HG03460 (cell line): Measurements from ENCODE around the gene FXYD5.
"Not testable (repeated sequence)": the region's sequence is repeated elsewhere in the genome, so short reads cannot be mapped to it uniquely, and the experiment has no call there.

Experiments used
- ATAC-seq: cut with Tn5 transposase; IDR thresholded peaks from one replicate; pipeline ENCODE4 v1.9.1; 2021; ENCODE audit not compliant: unreplicated experiment

The FXYD5 gene

GRCh38 chr19:35119578-35120155 is 34.9 kb upstream of the FXYD5 start:
- no peak for ATAC-seq

- ATAC-seq: no peak
These were observed 34.0 kb upstream of the FXYD5 start for GRCh38 chr19:35120492-35120891.

- no peak for ATAC-seq
These were observed 33.6 kb upstream of the FXYD5 start for GRCh38 chr19:35120898-35121297.

GRCh38 chr19:35122687-35123551 is 31.6 kb upstream of the FXYD5 start:
- ATAC-seq: no peak

- no peak for ATAC-seq
These were observed 31.0 kb upstream of the FXYD5 start for GRCh38 chr19:35123573-35123972.

- no peak for ATAC-seq
These were observed 30.2 kb upstream of the FXYD5 start for GRCh38 chr19:35124098-35125060.

GRCh38 chr19:35125270-35125717 is 29.2 kb upstream of the FXYD5 start:
- ATAC-seq: no peak

- ATAC-seq: no peak
These were observed 28.5 kb upstream of the FXYD5 start for GRCh38 chr19:35125749-35126623.

GRCh38 chr19:35126624-35126959 is 27.9 kb upstream of the FXYD5 start:
- no peak for ATAC-seq

GRCh38 chr19:35127871-35128270 is 26.7 kb upstream of the FXYD5 start:
- ATAC-seq: no peak

GRCh38 chr19:35128398-35129057 is 26.0 kb upstream of the FXYD5 start:
- no peak for ATAC-seq

GRCh38 chr19:35129724-35130274 is 24.7 kb upstream of the FXYD5 start:
- ATAC-seq: not testable (repeated sequence)

GRCh38 chr19:35130761-35131720 is 23.5 kb upstream of the FXYD5 start:
- ATAC-seq: no peak

- no peak for ATAC-seq
These were observed 22.3 kb upstream of the FXYD5 start for GRCh38 chr19:35132254-35132653.

GRCh38 chr19:35133826-35134225 is 20.7 kb upstream of the FXYD5 start:
- no peak for ATAC-seq

GRCh38 chr19:35134601-35135242 is 19.8 kb upstream of the FXYD5 start, which contains the start of gene LGI4:
Gene LGI4, minus strand, starts transcription at chr19:35135059. Its CDS starts 379 bp downstream, at chr19:35134680.
- ATAC-seq: no peak

- ATAC-seq: no peak
These were observed 19.1 kb upstream of the FXYD5 start for GRCh38 chr19:35135389-35135909.

- no peak for ATAC-seq
These were observed 18.3 kb upstream of the FXYD5 start for GRCh38 chr19:35136231-35136630.
